NCI-H345 treated with DMSO at 0.1 percent for 48 hours (cell line): ENCODE data around the gene HAP1.

ENCODE experiments used
- DNase-seq: peaks from one replicate; lab custom pipeline; 2025; ENCODE audit not compliant: unreplicated experiment; lab: John Stamatoyannopoulos, UW

HAP1 gene

DNA sequence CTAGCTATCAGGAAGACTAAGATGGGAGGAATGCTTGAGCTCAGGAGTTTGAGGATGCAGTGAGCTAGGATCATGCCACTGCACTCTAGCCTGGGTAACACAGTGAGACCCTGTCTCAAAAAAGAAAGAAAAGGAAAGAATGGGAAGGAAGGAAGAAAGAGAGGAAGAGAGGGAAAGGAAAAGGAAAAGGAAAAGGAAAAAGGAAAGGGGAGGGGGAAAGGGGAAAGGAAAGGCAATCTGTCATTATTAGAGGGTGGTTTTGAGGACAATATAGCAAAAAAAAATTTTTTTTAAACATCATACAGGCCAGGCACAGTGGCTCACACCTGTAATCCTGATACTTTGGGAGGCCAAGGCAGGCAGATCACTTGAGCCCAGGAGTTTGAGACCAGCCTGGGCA lies 31.7 kb upstream of the HAP1 start:
- DNase-seq, result no peak

GRCh38 chr17:41763327-41763726 lies 28.9 kb upstream of the HAP1 start:
- DNase-seq, result no peak

- DNase-seq, result no peak
Measured at GRCh38 chr17:41762841-41763240, 28.4 kb upstream of the HAP1 start.

- no peak for DNase-seq
Measured at GRCh38 chr17:41762391-41762790, 27.9 kb upstream of the HAP1 start.

GRCh38 chr17:41760878-41761277 lies 26.4 kb upstream of the HAP1 start:
- no peak for DNase-seq

DNA sequence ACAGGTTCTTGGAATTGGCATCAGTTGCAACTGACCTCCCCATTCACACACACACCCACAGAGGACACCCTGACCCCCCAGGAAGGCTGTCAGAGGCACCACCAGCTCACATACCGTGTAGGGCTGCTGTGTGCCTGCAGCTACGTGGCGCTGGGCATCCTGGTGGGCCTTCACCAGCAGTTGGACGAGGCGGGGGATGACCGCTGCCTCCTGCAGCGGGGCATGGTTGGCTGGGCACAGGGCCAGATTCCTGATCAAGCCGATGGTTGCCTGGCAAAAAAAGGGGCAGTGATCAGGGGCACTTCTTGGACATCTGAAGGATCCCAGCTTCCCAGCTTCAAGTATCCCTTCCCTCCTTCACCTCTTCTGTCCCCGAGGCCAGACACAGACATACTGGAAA lies 24.2 kb upstream of the HAP1 start:
- DNase-seq, result no peak

- DNase-seq, result no peak
Measured at GRCh38 chr17:41754066-41754465, 19.6 kb upstream of the HAP1 start.

GRCh38 chr17:41751288-41751687 lies 16.8 kb upstream of the HAP1 start:
- no peak for DNase-seq

DNA sequence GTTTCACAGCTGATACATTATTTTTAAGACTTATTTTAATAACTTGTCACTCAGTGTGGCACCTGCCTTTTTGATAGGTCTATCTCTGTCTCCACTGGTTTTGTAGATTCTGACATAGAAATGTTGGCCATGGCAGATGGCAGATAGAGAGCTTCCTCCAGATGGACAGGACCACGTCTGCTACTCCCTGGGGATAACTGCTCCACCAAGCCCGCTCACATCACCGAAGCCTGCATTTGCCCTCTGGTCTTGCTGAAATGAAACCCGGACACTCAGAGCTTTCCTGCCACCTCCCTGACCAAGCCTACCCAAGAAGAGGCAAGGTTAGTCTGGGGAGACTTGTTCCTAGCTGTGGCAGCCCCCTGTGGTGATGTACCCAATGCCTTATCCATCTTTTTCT lies 16.4 kb upstream of the HAP1 start:
- no peak for DNase-seq

DNA sequence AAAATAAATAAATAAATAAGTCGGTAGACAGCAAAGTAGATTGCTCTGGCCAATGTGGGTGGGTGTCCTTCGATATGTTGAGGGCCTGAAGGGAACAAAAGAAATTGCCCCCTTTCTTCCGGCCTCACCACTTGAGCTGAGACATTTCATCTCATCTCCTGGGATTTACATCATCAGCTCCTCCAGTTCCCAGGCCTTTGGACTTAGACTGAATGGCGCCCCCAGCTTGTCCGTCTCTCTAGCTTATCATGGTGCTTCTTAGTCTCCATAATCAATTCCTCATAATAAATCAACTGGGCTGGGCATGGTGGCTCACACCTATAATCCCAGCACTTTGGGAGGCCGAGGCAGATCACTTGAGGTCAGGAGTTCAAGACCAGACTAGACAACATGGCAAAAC lies 13.8 kb upstream of the HAP1 start:
- DNase-seq, result no peak

GRCh38 chr17:41741709-41742108 lies 7.3 kb upstream of the HAP1 start:
- no peak for DNase-seq

- no peak for DNase-seq
Measured at GRCh38 chr17:41740506-41740905, 6.1 kb upstream of the HAP1 start.

GRCh38 chr17:41739661-41740352 lies 5.4 kb upstream of the HAP1 start:
- peak; percentile 56 for DNase-seq

GRCh38 chr17:41738801-41739112 lies 4.3 kb upstream of the HAP1 start:
- no peak for DNase-seq

GRCh38 chr17:41738077-41738800 lies 3.8 kb upstream of the HAP1 start:
- peak; percentile 65 for DNase-seq

GRCh38 chr17:41737680-41738023 lies 3.2 kb upstream of the HAP1 start:
- no peak for DNase-seq

DNA sequence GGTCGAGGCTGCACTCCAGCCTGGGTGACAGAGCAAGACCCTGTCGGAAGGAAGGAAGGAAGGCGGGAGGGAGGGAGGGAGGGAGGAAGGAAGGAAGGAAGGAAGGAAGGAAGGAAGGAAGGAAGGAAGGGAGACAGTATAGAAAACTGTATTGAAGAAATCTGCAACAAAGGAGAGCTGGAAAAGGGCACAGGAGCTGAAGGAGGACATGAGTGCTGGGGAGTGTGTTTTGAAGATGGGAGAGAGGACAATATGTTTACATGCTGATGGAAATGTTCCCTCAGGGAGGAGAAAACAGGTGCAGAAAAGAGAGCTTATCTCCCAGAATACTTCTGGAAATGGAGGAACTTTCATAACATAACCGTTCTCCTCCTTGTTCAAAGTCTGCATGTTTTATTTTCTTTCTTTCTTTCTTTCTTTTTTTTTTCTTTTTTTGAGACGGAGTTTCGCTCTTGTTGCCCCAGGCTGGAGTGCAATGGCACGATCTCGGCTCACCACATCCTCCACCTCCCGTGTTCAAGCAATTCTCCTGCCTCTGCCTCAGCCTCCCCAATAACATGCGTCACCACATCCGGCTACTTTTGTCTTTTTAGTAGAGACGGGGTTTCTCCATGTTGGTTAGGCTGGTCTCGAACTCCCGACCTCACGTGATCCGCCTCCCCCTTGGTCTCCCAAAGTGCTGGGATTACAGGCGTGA lies 2.7 kb upstream of the HAP1 start:
- DNase-seq, result no peak

- DNase-seq, result no peak
Measured at GRCh38 chr17:41735744-41736143, 1.3 kb upstream of the HAP1 start.

- DNase-seq, result no peak
Measured at GRCh38 chr17:41734949-41735313, 488 bp upstream of the HAP1 start.

GRCh38 chr17:41733348-41734138 lies 900 bp downstream of the HAP1 start:
- DNase-seq, result no peak

DNA sequence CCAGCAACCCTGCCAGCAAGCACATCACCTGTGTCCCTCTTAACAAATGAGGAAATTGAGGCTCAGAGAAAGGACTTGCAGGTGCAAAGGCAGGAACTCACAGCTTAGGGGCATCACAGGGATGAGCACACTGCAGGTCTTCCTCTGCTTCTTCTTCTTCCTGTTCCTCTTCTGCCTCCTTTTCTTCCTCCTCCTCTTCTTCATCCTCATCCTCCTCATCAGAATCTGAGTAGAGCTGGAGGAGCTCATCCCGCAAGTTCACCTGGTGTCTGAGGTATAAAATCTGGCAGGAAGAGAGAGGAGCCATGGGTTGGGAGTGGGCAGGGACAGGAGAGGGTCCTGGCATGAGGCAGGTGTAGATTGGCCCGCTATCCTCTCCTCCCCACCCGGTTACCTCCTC lies 2.6 kb downstream of the HAP1 start:
- no peak for DNase-seq

GRCh38 chr17:41730479-41730878 lies 4.0 kb downstream of the HAP1 start:
- no peak for DNase-seq
